ENCODE measurements around the gene RHBDD2.
"Not testable (repeated sequence)": the region's sequence is repeated elsewhere in the genome, so short reads cannot be mapped to it uniquely, and the experiment has no call there.

RHBDD2 gene

GRCh38 chr7:75866489-75867389, 12.1 kb upstream of the RHBDD2 start:
- DNase-seq (ENCODE audit: low read depth), result peak; percentile 17

GRCh38 chr7:75867390-75867717, 11.5 kb upstream of the RHBDD2 start:
- no peak for DNase-seq (ENCODE audit: low read depth)

- no peak for DNase-seq (ENCODE audit: low read depth)
These were observed 10.7 kb upstream of the RHBDD2 start for GRCh38 chr7:75868153-75868552.

- no peak for DNase-seq (ENCODE audit: low read depth)
These were observed 9.0 kb upstream of the RHBDD2 start for GRCh38 chr7:75869776-75870379.

GRCh38 chr7:75870557-75871161, 8.2 kb upstream of the RHBDD2 start:
- DNase-seq (ENCODE audit: low read depth), result no peak

GRCh38 chr7:75872073-75872782, 6.6 kb upstream of the RHBDD2 start:
- DNase-seq (ENCODE audit: low read depth), result no peak

GRCh38 chr7:75874180-75874579, 4.7 kb upstream of the RHBDD2 start:
- DNase-seq (ENCODE audit: low read depth), result not testable (repeated sequence)

GRCh38 chr7:75875113-75876080, 3.4 kb upstream of the RHBDD2 start:
- DNase-seq (ENCODE audit: low read depth), result no peak

- DNase-seq (ENCODE audit: low read depth), result no peak
These were observed 2.5 kb upstream of the RHBDD2 start for GRCh38 chr7:75876126-75876881.

- no peak for DNase-seq (ENCODE audit: low read depth)
These were observed 494 bp upstream of the RHBDD2 start for GRCh38 chr7:75878312-75878768.

- DNase-seq (ENCODE audit: low read depth), result peak; percentile 15
These were observed 944 bp downstream of the RHBDD2 start for GRCh38 chr7:75879771-75880184.

- DNase-seq (ENCODE audit: low read depth), result no peak
These were observed 1.4 kb downstream of the RHBDD2 start for GRCh38 chr7:75880242-75880641.

- DNase-seq (ENCODE audit: low read depth), result no peak
These were observed 2.7 kb downstream of the RHBDD2 start for GRCh38 chr7:75881436-75882095.

GRCh38 chr7:75883265-75883824, 4.5 kb downstream of the RHBDD2 start:
- not testable (repeated sequence) for DNase-seq (ENCODE audit: low read depth)

- no peak for DNase-seq (ENCODE audit: low read depth)
These were observed 5.6 kb downstream of the RHBDD2 start for GRCh38 chr7:75884476-75884875.

GRCh38 chr7:75885036-75885435, 6.2 kb downstream of the RHBDD2 start:
- no peak for DNase-seq (ENCODE audit: low read depth)

GRCh38 chr7:75887669-75888369, 9.0 kb downstream of the RHBDD2 start:
- DNase-seq (ENCODE audit: low read depth), result no peak

GRCh38 chr7:75888464-75889222, 9.8 kb downstream of the RHBDD2 start:
- DNase-seq (ENCODE audit: low read depth), result no peak

Measured in activated T-cell treated with anti-CD3 and anti-CD28 coated beads for 24 hours (primary cell).